IPS-11a (cell line): ENCODE results near the gene SMAD6.

ENCODE experiments used
- H3K4me3 ChIP-seq: one replicate; pipeline ENCODE4 v1.5.1; 2013; ENCODE audit warnings: low read depth, low read length, control low read depth

The SMAD6 gene

GRCh38 chr15:66773129-66773873, 71.3 kb downstream of the SMAD6 start:
- H3K4me3 ChIP-seq: no peak overlapping the region

- H3K4me3 ChIP-seq: no peak overlapping the region
Measured at GRCh38 chr15:66774001-66774814, 72.2 kb downstream of the SMAD6 start.

GRCh38 chr15:66775127-66776105, 73.4 kb downstream of the SMAD6 start:
- no peak overlapping the region for H3K4me3 ChIP-seq

- H3K4me3 ChIP-seq: no peak overlapping the region
Measured at GRCh38 chr15:66777054-66777453, 75.0 kb downstream of the SMAD6 start.

GRCh38 chr15:66777596-66778313, 75.7 kb downstream of the SMAD6 start:
- H3K4me3 ChIP-seq: no peak overlapping the region

GRCh38 chr15:66778314-66778665, 76.3 kb downstream of the SMAD6 start:
- no peak overlapping the region for H3K4me3 ChIP-seq

- H3K4me3 ChIP-seq: no peak overlapping the region
Measured at GRCh38 chr15:66778716-66779115, 76.7 kb downstream of the SMAD6 start.

- no peak overlapping the region for H3K4me3 ChIP-seq
Measured at GRCh38 chr15:66779331-66780009, 77.4 kb downstream of the SMAD6 start.

- no peak overlapping the region for H3K4me3 ChIP-seq
Measured at GRCh38 chr15:66780172-66780972, 78.3 kb downstream of the SMAD6 start.

- no peak overlapping the region for H3K4me3 ChIP-seq
Measured at GRCh38 chr15:66780973-66781718, 79.1 kb downstream of the SMAD6 start.

- no peak overlapping the region for H3K4me3 ChIP-seq
Measured at GRCh38 chr15:66782785-66783184, 80.7 kb downstream of the SMAD6 start.

- H3K4me3 ChIP-seq: no peak overlapping the region
Measured at GRCh38 chr15:66783314-66783713, 81.3 kb downstream of the SMAD6 start.

GRCh38 chr15:66783725-66784124, 81.7 kb downstream of the SMAD6 start:
- H3K4me3 ChIP-seq: no peak overlapping the region

GRCh38 chr15:66784174-66784573, 82.1 kb downstream of the SMAD6 start:
- no peak overlapping the region for H3K4me3 ChIP-seq

- H3K4me3 ChIP-seq: no peak overlapping the region
Measured at GRCh38 chr15:66785637-66786036, 83.6 kb downstream of the SMAD6 start.

GRCh38 chr15:66786222-66786621, 84.2 kb downstream of the SMAD6 start:
- no peak overlapping the region for H3K4me3 ChIP-seq

GRCh38 chr15:66786708-66787488, 84.9 kb downstream of the SMAD6 start:
- H3K4me3 ChIP-seq: no peak overlapping the region

GRCh38 chr15:66787489-66787871, 85.4 kb downstream of the SMAD6 start:
- no peak overlapping the region for H3K4me3 ChIP-seq
